ENCODE results near the gene ATXN2. TPM values are rescaled to one million over a fixed set of nuclear protein-coding genes. Genes with fewer than 3 reads are reported as not detected.
"Not testable (repeated sequence)": the region's sequence is repeated elsewhere in the genome, so short reads cannot be mapped to it uniquely, and the experiment has no call there.

Gene ATXN2
- total RNA-seq, 6 experiments from 2014 or later, result 80.7 to 110 (median 91.9) TPM

DNA sequence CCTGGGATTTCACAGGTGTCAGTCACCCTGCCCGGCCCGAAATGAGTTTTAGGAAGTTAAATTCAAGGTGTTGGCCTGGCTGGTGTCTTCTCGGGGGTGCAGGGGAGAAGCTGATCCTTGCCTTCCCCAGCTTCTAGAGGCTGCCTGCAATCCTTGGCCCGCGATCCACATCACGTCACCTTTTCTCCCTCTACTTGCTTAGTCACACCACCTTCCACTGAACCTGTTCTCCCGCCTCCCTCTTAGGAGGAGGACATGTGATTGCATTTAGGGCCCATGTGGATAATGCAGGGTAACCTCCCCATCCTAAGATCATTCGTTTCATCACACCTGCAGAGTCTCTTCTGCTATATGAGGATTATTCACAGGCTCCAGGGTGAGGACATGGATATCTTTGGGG lies 25.4 kb upstream of the ATXN2 start:
- Mint-ChIP-seq H3K9me3 (no peaks in the 10 kb centered on the region), H3K27me3 (ENCODE audit: insufficient read depth) (peaks cover 2% of the 10 kb centered on the region), H3K27ac (peak overlapping the region; percentile 65; the same call in 1 of the 2 replicates), H3K36me3 (ENCODE audit: low read depth) (no peaks in the 10 kb centered on the region), H3K4me1 (ENCODE audit: low read depth) (peaks cover 12% of the 10 kb centered on the region), H3K4me3 (no peak overlapping the region)
- TF ChIP-seq, protein P1, sequence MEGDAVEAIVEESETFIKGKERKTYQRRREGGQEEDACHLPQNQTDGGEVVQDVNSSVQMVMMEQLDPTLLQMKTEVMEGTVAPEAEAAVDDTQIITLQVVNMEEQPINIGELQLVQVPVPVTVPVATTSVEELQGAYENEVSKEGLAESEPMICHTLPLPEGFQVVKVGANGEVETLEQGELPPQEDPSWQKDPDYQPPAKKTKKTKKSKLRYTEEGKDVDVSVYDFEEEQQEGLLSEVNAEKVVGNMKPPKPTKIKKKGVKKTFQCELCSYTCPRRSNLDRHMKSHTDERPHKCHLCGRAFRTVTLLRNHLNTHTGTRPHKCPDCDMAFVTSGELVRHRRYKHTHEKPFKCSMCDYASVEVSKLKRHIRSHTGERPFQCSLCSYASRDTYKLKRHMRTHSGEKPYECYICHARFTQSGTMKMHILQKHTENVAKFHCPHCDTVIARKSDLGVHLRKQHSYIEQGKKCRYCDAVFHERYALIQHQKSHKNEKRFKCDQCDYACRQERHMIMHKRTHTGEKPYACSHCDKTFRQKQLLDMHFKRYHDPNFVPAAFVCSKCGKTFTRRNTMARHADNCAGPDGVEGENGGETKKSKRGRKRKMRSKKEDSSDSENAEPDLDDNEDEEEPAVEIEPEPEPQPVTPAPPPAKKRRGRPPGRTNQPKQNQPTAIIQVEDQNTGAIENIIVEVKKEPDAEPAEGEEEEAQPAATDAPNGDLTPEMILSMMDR (IDR thresholded peaks at IDR 0.05), result no peak
- DNase-seq, result no peak

DNA sequence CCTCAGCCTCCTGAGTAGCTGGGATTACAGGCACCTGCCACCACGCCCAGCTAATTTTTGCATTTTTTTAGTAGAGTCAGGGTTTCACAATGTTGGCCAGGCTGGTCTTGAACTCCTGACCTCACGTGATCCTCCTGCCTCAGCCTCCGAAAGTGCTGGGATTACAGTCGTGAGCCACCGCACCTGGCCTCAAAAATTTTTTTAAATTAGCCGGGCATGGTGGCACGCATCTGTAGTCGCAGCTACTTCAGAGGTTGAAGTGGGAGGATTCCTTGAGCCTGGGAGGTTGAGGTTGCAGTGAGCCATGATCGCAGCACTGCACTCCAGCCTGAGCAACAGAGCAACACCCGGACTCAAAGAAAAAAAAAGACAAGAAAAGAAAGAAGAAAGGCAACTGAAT lies 18.7 kb upstream of the ATXN2 start:
- H3K9me3 Mint-ChIP-seq; H3K36me3 Mint-ChIP-seq (ENCODE audit: low read depth); DNase-seq; H3K27me3 Mint-ChIP-seq (ENCODE audit: insufficient read depth); H3K4me1 Mint-ChIP-seq (ENCODE audit: low read depth); H3K27ac Mint-ChIP-seq; H3K4me3 Mint-ChIP-seq: not testable (repeated sequence)

DNA sequence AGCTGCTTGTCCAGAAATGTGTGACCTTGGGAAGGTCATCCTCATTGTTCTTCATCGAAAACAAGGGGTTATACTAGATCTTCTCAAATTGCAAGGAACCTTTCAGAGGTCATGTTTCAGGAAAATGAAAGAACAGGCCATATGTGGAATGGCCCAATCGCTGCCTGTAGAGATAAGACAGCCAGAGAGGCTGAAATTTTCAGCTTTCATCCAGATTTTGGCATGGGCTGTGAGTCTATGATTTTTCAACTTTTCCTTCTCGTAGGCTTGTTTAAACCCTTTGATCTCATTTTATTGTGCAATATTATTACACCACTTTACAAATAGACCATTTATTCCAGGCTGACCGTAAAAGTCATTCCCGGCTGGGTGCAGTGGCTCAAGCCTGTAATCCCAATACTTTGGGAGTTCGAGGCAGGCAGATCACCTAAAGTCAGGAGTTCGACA lies 17.1 kb upstream of the ATXN2 start:
- Mint-ChIP-seq H3K36me3 (ENCODE audit: low read depth) (peaks cover 4% of the 10 kb centered on the region; the same call in 1 of the 2 replicates), H3K4me1 (ENCODE audit: low read depth) (no peaks in the 10 kb centered on the region; the same call in 1 of the 2 replicates), H3K27me3 (ENCODE audit: insufficient read depth) (peaks cover 2% of the 10 kb centered on the region), H3K27ac (no peak overlapping the region), H3K9me3 (no peaks in the 10 kb centered on the region), H3K4me3 (no peak overlapping the region)
- TF ChIP-seq, protein P1 (IDR thresholded peaks at IDR 0.05), result no peak
- no peak for DNase-seq

DNA sequence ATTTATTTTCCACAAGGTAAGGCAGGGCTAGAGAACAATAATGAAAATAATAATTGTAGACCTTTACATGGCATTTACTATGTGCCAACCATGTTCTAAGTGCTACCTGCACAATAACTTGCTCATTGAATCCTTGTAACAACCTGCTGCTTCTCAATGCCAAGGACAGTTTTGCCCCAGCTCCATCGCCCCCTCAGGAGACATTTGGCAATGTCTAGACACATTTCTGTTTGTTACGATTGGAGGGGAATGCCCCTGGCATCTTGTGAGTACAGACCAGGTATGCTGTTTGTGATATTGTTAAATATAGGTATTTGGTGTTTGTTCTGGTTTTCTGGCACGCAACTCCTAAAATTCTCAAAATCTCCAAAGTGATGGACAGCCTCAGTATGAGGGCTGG lies 8.1 kb upstream of the ATXN2 start:
- Mint-ChIP-seq H3K4me3 (no peak overlapping the region), H3K27me3 (ENCODE audit: insufficient read depth) (peaks cover 3% of the 10 kb centered on the region; the same call in 1 of the 2 replicates), H3K4me1 (ENCODE audit: low read depth) (peaks cover 13% of the 10 kb centered on the region), H3K36me3 (ENCODE audit: low read depth) (no peaks in the 10 kb centered on the region), H3K27ac (no peak overlapping the region), H3K9me3 (no peaks in the 10 kb centered on the region)
- TF ChIP-seq, protein P1 (IDR thresholded peaks at IDR 0.05), result no peak
- no peak for DNase-seq

DNA sequence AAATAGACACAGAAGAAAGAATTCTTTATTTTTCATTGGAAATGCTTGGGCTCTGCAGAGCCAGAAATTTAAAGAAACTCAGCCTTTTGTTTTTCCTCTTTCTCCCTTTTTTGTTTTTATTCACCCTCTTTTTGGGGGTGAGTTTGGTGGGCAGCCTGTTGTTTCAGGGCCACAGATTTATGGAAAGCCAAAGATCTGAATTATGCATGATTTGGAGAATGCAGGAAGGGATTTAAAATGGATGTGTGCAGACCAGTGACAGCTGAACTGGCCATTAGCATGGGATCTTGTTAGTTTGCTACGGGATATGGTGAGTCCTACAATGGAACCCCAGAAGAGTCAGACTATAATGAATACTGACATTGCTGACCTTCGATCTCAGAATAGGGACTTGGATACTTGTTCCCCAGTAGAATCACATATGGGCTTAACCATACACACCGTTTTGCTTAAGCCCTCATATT lies 7.7 kb upstream of the ATXN2 start:
- Mint-ChIP-seq H3K27ac (no peak overlapping the region), H3K27me3 (ENCODE audit: insufficient read depth) (peaks cover 4% of the 10 kb centered on the region; the same call in 1 of the 2 replicates), H3K4me3 (no peak overlapping the region), H3K9me3 (no peaks in the 10 kb centered on the region), H3K4me1 (ENCODE audit: low read depth) (peaks cover 13% of the 10 kb centered on the region), H3K36me3 (ENCODE audit: low read depth) (no peaks in the 10 kb centered on the region)
- DNase-seq, result no peak
- TF ChIP-seq, protein P1 (IDR thresholded peaks at IDR 0.05), result no peak

DNA sequence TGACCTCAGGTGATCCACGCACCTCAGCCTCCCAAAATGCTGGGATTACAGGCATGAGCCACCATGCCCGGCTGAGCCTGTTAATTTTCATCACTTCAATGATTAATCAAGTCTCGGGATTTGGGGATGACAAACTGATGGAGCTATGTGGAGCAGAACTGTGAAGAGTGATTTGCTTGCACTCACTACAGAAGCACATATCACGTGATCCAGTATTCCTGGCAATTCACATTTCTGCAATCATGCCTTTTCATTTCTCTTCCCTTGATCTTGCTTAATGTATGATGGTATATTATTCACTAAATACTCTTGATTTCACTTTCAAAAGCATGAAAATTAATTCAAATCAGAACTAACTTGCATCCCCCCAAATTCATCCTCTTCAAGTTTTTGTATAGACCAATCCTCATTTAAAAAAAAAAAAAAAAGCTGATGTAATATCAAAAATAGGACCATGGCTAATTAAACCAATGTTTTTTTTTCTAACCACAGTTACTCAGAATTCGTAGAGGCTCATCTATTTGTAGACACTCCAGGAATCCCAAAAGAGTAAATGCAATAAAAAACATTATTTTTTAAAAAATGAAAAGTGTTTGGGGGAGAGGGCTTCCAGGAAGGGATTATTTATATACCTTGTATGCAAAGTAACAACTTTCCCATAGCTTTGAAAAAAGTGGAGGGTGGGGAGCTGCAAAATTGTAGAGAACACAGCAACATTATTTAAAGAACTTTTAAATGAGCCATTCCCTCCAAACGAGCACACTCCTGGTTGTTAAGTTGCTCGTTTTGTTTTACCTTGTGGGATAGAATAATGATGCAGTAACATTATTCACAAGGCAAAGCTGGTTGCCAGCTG lies 7.0 kb upstream of the ATXN2 start:
- peaks cover 13% of the 10 kb centered on the region for H3K4me1 Mint-ChIP-seq (ENCODE audit: low read depth)
- H3K36me3 Mint-ChIP-seq (ENCODE audit: low read depth), result no peaks in the 10 kb centered on the region
- no peak overlapping the region for H3K4me3 Mint-ChIP-seq
- H3K27me3 Mint-ChIP-seq (ENCODE audit: insufficient read depth), result peaks cover 4% of the 10 kb centered on the region; the same call in 1 of the 2 replicates
- DNase-seq, result no peak
- H3K27ac Mint-ChIP-seq, result peak overlapping the region; percentile 16; the same call in 1 of the 2 replicates
- H3K9me3 Mint-ChIP-seq, result no peaks in the 10 kb centered on the region
- TF ChIP-seq, protein P1 (IDR thresholded peaks at IDR 0.05), result no peak

DNA sequence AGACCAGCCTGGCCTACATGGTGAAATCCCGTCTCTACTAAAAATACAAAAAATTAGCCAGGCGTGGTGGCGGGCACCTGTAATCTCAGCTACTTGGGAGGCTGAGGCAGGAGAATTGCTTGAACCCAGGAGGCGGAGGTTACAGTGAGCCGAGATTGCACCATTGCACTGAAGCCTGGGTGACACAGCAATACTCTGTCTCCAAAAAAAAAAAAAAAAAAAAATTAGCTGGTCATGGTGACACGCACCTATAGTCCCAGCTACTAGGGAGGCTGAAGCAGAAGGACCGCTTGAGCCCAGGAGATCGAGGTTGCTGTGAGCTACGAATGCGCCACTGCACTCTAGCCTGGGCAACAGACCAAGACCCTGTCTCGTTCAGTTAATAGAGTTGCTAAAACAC lies 3.7 kb upstream of the ATXN2 start:
- H3K36me3 Mint-ChIP-seq (ENCODE audit: low read depth); DNase-seq; H3K9me3 Mint-ChIP-seq; H3K27me3 Mint-ChIP-seq (ENCODE audit: insufficient read depth); H3K4me3 Mint-ChIP-seq; H3K27ac Mint-ChIP-seq: not testable (repeated sequence)
- peaks cover 22% of the 10 kb centered on the region for H3K4me1 Mint-ChIP-seq (ENCODE audit: low read depth)

All from HFFc6 (cell line).